Stomach (tissue), 4 donors: ENCODE results near the gene CASR.

Experiments
- EP300 ChIP-seq: sonication (generic); formaldehyde crosslinking; IDR thresholded peaks from one replicate; pipeline ENCODE4 v1.6.1; 2017; ENCODE audit warnings: antibody characterized with exemption
- POLR2AphosphoS5 ChIP-seq, 3 donors: sonication (generic); formaldehyde crosslinking; IDR thresholded peaks; one replicate each; pipeline ENCODE4 v1.6.1; 2016; ENCODE audit warnings: antibody characterized with exemption in 3 of 3

- TF ChIP-seq POLR2AphosphoS5 (IDR thresholded peaks at IDR 0.05): no peak
- no peak for TF ChIP-seq EP300
Observed at GRCh38 chr3:122314228-122314876, 130.9 kb downstream of the CASR start.
